Fibroblast of skin of back (primary cell): Measurements from ENCODE around the gene THY1.
A peak's percentile ranks its signal among the peaks of the same experiment; 100 is the strongest.

Experiments used
- DNase-seq: peaks from one replicate; pipeline ENCODE4 v3.0.0-alpha.2; 2013

The THY1 gene

DNA sequence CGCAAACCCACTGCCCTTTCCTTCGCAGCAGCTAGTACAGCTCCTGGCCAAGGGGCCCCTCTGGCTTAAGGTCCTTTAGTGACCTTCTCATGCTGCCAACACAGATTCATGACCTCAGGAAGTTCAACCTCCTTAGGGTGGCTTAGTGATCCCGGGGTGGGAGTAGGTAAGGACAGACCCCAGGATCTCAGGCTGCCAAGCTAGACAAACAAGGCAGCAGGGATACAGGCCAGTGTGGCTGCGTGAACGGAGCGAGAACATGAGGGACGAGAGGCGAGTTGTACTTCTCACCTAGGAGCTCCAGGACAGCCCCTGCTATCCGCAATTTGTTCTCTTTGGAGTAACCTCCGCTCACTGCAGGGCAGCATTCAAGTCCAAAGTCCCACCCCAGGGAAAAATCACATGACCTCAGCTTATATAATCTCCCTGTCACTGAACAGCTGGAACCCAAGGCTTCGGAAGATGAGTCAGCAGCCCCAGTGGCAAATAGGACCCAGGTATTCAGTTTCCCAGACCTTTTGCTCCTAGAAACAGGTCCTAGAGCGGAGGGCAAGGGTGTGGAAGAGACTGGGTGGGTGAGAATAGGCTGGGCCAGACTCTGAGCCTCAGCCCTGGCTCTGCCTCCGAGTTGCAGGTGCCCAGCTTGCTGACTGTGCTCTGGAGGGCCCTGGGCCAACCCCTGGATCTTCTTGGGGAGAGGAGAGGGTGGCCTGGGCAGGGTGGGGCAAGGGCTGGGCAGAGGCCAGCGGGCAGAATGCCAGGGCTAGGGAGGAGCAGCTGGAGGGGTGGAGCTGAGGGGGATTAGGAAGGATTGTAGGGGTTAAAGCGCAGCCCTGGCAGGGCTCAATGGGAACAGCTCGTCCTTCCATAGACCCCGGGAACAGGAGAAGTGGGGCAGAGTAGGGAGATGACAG is 54.6 kb downstream of the THY1 start:
- peak; percentile 39 for DNase-seq

DNA sequence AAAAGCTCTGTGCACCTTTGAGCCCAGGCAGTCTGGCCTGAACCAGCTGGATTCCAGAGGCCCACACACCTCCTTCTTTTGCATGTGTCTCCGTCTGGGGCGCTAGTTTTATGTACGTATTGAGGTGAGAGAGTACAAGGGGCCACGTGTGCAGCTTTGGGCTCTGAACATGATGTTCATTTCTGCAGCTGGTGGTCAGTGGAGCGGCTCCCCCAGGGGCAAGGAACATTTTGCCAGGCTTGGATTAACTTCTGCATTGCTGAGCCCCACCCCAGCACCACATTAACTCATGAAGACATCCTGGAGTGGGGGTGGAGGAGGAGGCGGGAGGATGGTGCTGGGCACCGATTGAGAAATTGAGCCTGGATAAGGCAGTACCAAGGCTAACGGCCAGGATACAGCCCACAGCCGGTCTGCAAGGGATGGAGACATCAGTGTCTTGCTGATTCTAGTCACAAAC is 55.3 kb downstream of the THY1 start:
- no peak for DNase-seq
